HepG2 (cell line): ENCODE data around the gene CHD9NB. TPM values are rescaled to one million over a fixed set of nuclear protein-coding genes. Genes with fewer than 3 reads are reported as not detected.

Experiments used
- BCL6 ChIP-seq: IDR thresholded peaks from 2 replicates; pipeline ENCODE4 v1.6.1; 2016; ENCODE audit warnings: missing genetic modification reagents, missing compliant biosample characterization
- BRD4 ChIP-seq: sonication (generic); formaldehyde crosslinking; IDR thresholded peaks from 2 replicates; pipeline ENCODE4 v1.4.0; 2020; ENCODE audit warnings: missing genetic modification reagents
- FOSL1 ChIP-seq: sonication (generic); formaldehyde crosslinking; IDR thresholded peaks from 2 replicates; pipeline ENCODE4 v1.9.0; 2021; ENCODE audit warnings: missing genetic modification reagents, borderline replicate concordance
- JARID2 ChIP-seq: sonication (generic); formaldehyde crosslinking; IDR thresholded peaks from 2 replicates; pipeline ENCODE4 v1.8.1; 2023; ENCODE audit warnings: missing genetic modification reagents, inconsistent platforms; ENCODE audit not compliant: insufficient replicate concordance
- MTA3 ChIP-seq: sonication (generic); formaldehyde crosslinking; IDR thresholded peaks from 2 replicates; pipeline ENCODE4 v1.4.0; 2020; ENCODE audit warnings: missing genetic modification reagents
- NFKBIZ ChIP-seq: IDR thresholded peaks from 2 replicates; pipeline ENCODE4 v1.6.1; 2018; ENCODE audit warnings: missing genetic modification reagents, missing compliant biosample characterization
- PCBP1 ChIP-seq: fragments of 200-400 bp; formaldehyde crosslinking; IDR thresholded peaks from 2 replicates; pipeline ENCODE4 v1.6.1; 2017; ENCODE audit warnings: mild to moderate bottlenecking, low read depth, low read length, borderline replicate concordance
- PRDM15 ChIP-seq: sonication (generic); formaldehyde crosslinking; IDR thresholded peaks from 2 replicates; pipeline ENCODE4 v1.4.0; 2020; ENCODE audit warnings: missing genetic modification reagents
- SIX4 ChIP-seq: sonication (generic); formaldehyde crosslinking; IDR thresholded peaks from 2 replicates; pipeline ENCODE4 v1.4.0; 2020; ENCODE audit warnings: missing genetic modification reagents
- TFDP1 ChIP-seq: IDR thresholded peaks from 2 replicates; pipeline ENCODE4 v1.6.1; 2016; ENCODE audit warnings: missing compliant biosample characterization, missing genetic modification reagents, borderline replicate concordance
- ZBTB34 ChIP-seq: sonication (generic); formaldehyde crosslinking; IDR thresholded peaks from 2 replicates; pipeline ENCODE4 v1.8.0; 2022; ENCODE audit warnings: mild to moderate bottlenecking, missing genetic modification reagents
- ZFP36L2 ChIP-seq: sonication (generic); formaldehyde crosslinking; IDR thresholded peaks from 2 replicates; pipeline ENCODE4 v1.4.0; 2020; ENCODE audit warnings: missing genetic modification reagents
- ZNF232 ChIP-seq: sonication (generic); formaldehyde crosslinking; IDR thresholded peaks from 2 replicates; pipeline ENCODE4 v1.4.0; 2020; ENCODE audit warnings: missing genetic modification reagents, borderline replicate concordance
- ZNF329 ChIP-seq: sonication (generic); formaldehyde crosslinking; IDR thresholded peaks from 2 replicates; pipeline ENCODE4 v1.9.0; 2021; ENCODE audit warnings: low read depth, mild to moderate bottlenecking, missing genetic modification reagents
- ZNF34 ChIP-seq: sonication (generic); formaldehyde crosslinking; IDR thresholded peaks from 2 replicates; pipeline ENCODE4 v1.4.0; 2020; ENCODE audit warnings: mild to moderate bottlenecking, missing genetic modification reagents, borderline replicate concordance
- ZNF580 ChIP-seq: IDR thresholded peaks from 2 replicates; pipeline ENCODE4 v1.6.1; 2016; ENCODE audit warnings: low read depth, borderline replicate concordance
- ZNF644 ChIP-seq: IDR thresholded peaks from 2 replicates; pipeline ENCODE4 v1.6.1; 2016; ENCODE audit warnings: low read depth
- ZNF747 ChIP-seq: sonication (generic); formaldehyde crosslinking; IDR thresholded peaks from 2 replicates; pipeline ENCODE4 v1.8.1; 2023; ENCODE audit warnings: missing genetic modification reagents, mild to moderate bottlenecking, borderline replicate concordance
- polyA plus RNA-seq, 8 experiments: library from polyadenylated mRNA; depleted of rRNA in 3 of 8; stranded (reverse) in 7 of 8; unstranded in 1 of 8; fragments of >200 nt; fragmentation: Illumina TruSeq in 4 of 8; extraction: Trizol in 4 of 8; gene quantifications; 2 replicates each; pipeline versions ENCODE4 v1.2.1 to v1.2.3, GENCODE V29; 2011 to 2016; ENCODE audit warnings: low read depth in 4 of 8, missing spikeins in 1 of 8, mixed read lengths in 1 of 8; ENCODE audit not compliant: insufficient read depth in 1 of 8
- total RNA-seq, 5 experiments: library from RNA; depleted of rRNA; stranded (reverse); fragments of >200 nt; fragmentation: Illumina TruSeq; extraction: Trizol; gene quantifications; 2 replicates each; pipeline ENCODE4 v1.2.3, GENCODE V29; 2016; ENCODE audit warnings: low read depth in 1 of 5

CHD9NB gene
- total and polyA plus RNA-seq, 2 of the 13 experiments (the other 11 are each of a cell fraction or from before 2014, with no cell fraction given): 0.17 to 0.18 TPM

- TF ChIP-seq ZNF644 (CRISPR knock-in tag) (0 out of 2 replicates have a peak, but pooled peaks have one; percentile 53), MTA3 (CRISPR knock-in tag) (no peak), SIX4 (peak; percentile 38; the same call in 1 of the 2 replicates), ZBTB34 (CRISPR knock-in tag) (peak; percentile 83), ZNF34 (CRISPR knock-in tag) (0 out of 2 replicates have a peak, but pooled peaks have one; percentile 45), ZNF747 (CRISPR knock-in tag) (peak; percentile 96), NFKBIZ (CRISPR knock-in tag) (peak; percentile 56; the same call in 1 of the 2 replicates), TFDP1 (peak; percentile 95), BRD4 (CRISPR knock-in tag) (peak; percentile 29; the same call in 1 of the 2 replicates), ZNF329 (CRISPR knock-in tag) (peak; percentile 90), ZNF232 (CRISPR knock-in tag) (0 out of 2 replicates have a peak, but pooled peaks have one; percentile 56), FOSL1 (CRISPR knock-in tag) (no peak), PRDM15 (CRISPR knock-in tag) (peak; percentile 84), ZFP36L2 (CRISPR knock-in tag) (no peak; the same call in 1 of the 2 replicates), BCL6 (CRISPR knock-in tag) (peak; percentile 76), PCBP1 (no peak), ZNF580 (CRISPR knock-in tag) (peak; percentile 96; the same call in 1 of the 2 replicates), JARID2 (CRISPR knock-in tag) (peak; percentile 88)
Observed at GRCh38 chr16:53054670-53055485, 2.2 kb upstream of the CHD9NB start, which contains the start of gene CHD9 (continued).
